Mesendoderm (in vitro differentiated cells): ENCODE data around the gene RFX2.

Experiments
- DNase-seq: peaks from one replicate; pipeline ENCODE4 v3.0.0; 2013
- H2AK5ac ChIP-seq: 2 replicates; pipeline ENCODE4 v1.6.1; 2013; ENCODE audit warnings: low read length, inconsistent platforms
- H2BK120ac ChIP-seq: 2 replicates; pipeline ENCODE4 v1.6.1; 2013; ENCODE audit warnings: low read depth, mild to moderate bottlenecking, low read length, moderate library complexity, mixed read lengths
- H2BK15ac ChIP-seq: replicated peaks from 2 replicates; pipeline ENCODE4 v1.6.1; 2013; ENCODE audit warnings: low read depth, mild to moderate bottlenecking, moderate library complexity
- H2BK5ac ChIP-seq: 2 replicates; pipeline ENCODE4 v1.6.1; 2013; ENCODE audit warnings: low read length, inconsistent platforms
- H3K18ac ChIP-seq: 2 replicates; pipeline ENCODE4 v1.6.1; 2013; ENCODE audit warnings: mild to moderate bottlenecking, low read length, mixed read lengths
- H3K23ac ChIP-seq: one replicate; pipeline ENCODE4 v1.6.1; 2013; ENCODE audit warnings: low read length
- H3K27ac ChIP-seq: 2 replicates; pipeline ENCODE4 v1.5.1; 2013; ENCODE audit warnings: low read depth, mild to moderate bottlenecking, inconsistent platforms, low read length, moderate library complexity
- H3K27me3 ChIP-seq: 2 replicates; pipeline ENCODE4 v1.6.1; 2013; ENCODE audit warnings: low read length, control low read depth, mild to moderate bottlenecking, inconsistent platforms; ENCODE audit not compliant: insufficient read depth, poor library complexity
- H3K36me3 ChIP-seq: 2 replicates; pipeline ENCODE4 v1.6.1; 2013; ENCODE audit warnings: low read length, inconsistent platforms; ENCODE audit not compliant: control insufficient read depth, insufficient read depth
- H3K4ac ChIP-seq: one replicate; pipeline ENCODE4 v1.6.1; 2013; ENCODE audit warnings: low read depth, mild to moderate bottlenecking, low read length, moderate library complexity
- H3K4me1 ChIP-seq: 2 replicates; pipeline ENCODE4 v1.6.1; 2013; ENCODE audit warnings: low read depth, low read length, inconsistent platforms; ENCODE audit not compliant: control insufficient read depth
- H3K4me2 ChIP-seq: 2 replicates; pipeline ENCODE4 v1.6.1; 2013; ENCODE audit warnings: low read length
- H3K4me3 ChIP-seq: 2 replicates; pipeline ENCODE4 v1.5.1; 2013; ENCODE audit warnings: mild to moderate bottlenecking, low read length
- H3K56ac ChIP-seq: one replicate; pipeline ENCODE4 v1.6.1; 2013; ENCODE audit warnings: low read length
- H3K79me1 ChIP-seq: 2 replicates; pipeline ENCODE4 v1.6.1; 2013; ENCODE audit warnings: low read length, inconsistent platforms
- H3K79me2 ChIP-seq: 2 replicates; pipeline ENCODE4 v1.6.1; 2013; ENCODE audit warnings: mild to moderate bottlenecking, low read length; ENCODE audit not compliant: control insufficient read depth, insufficient read depth
- H3K9ac ChIP-seq: 2 replicates; pipeline ENCODE4 v1.6.1; 2013; ENCODE audit warnings: low read length, inconsistent platforms
- H4K5ac ChIP-seq: one replicate; pipeline ENCODE4 v1.6.1; 2013; ENCODE audit warnings: low read length
- H4K8ac ChIP-seq: one replicate; pipeline ENCODE4 v1.6.1; 2013; ENCODE audit warnings: low read depth, mild to moderate bottlenecking, control low read depth, low read length, moderate library complexity
- WGBS: extraction: QIAGEN DNeasy Blood & Tissue Kit; methylation state at CpG from one replicate; pipeline ENCODE4 v1.1.7; 2013; ENCODE audit warnings: low lambda C conversion rate, missing lambda C conversion rate; ENCODE audit not compliant: insufficient coverage; ENCODE audit errors: extremely low coverage; 5-methylcytosine and 5-hydroxymethylcytosine counted together

RFX2 gene

DNA sequence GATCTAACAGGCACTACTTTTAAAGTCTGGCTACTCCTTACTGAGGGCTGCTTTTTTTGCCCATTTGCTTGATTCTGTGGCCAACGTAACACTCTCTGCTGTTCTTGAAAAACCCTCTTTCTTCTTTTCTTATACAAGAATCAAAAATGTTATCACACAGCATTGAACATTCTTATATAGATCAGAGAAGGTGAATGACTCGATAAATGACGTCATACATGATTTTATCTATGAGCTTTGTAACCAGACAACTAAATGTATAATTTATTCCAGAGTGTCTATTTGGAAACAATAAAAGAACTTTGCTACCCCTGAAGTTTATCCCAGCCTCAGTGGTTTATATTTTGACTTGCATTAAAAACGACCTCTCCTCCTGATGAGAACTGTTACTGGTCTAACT lies 12.4 kb downstream of the RFX2 start:
- H3K18ac ChIP-seq = no peak overlapping the region
- H4K8ac ChIP-seq = no peak overlapping the region
- H3K4me3 ChIP-seq = no peak overlapping the region
- no peaks in the 10 kb centered on the region for H3K79me2 ChIP-seq
- H4K5ac ChIP-seq = no peak overlapping the region
- H3K9ac ChIP-seq = no peak overlapping the region
- H3K36me3 ChIP-seq = no peaks in the 10 kb centered on the region
- no peaks in the 10 kb centered on the region for H3K4me1 ChIP-seq
- H3K27ac ChIP-seq = no peak overlapping the region
- no peak overlapping the region for H2BK15ac ChIP-seq
- no CpG with 5 or more reads among the region's 4 CpGs for WGBS
- no peaks in the 10 kb centered on the region for H3K79me1 ChIP-seq
- no peak overlapping the region for H3K4ac ChIP-seq
- H2BK120ac ChIP-seq = no peak overlapping the region
- DNase-seq = no peak
- no peak overlapping the region for H2AK5ac ChIP-seq
- H3K56ac ChIP-seq = no peak overlapping the region
- H3K23ac ChIP-seq = no peak overlapping the region
- no peaks in the 10 kb centered on the region for H3K27me3 ChIP-seq
- H2BK5ac ChIP-seq = no peak overlapping the region
- H3K4me2 ChIP-seq = no peak overlapping the region

DNA sequence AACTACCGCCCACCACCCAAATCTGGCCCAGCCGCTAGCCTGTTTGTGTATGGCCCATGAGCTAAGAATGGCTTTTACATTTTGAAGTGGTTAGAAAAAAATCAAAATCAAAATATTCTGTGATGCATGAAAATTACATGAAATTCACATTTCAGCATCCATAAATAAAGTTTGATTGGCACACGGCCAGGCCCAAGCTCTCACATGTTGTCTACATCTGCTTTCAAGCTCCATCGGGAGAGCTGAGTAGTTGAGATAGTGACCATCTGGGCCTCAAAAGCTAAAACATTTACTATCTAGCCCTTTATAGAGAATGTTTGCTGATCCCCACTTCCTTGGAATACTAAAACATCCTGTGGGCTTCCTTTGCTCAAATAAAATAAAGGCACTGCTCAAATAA lies 14.5 kb downstream of the RFX2 start:
- H2BK5ac ChIP-seq = no peak overlapping the region
- DNase-seq = no peak

DNA sequence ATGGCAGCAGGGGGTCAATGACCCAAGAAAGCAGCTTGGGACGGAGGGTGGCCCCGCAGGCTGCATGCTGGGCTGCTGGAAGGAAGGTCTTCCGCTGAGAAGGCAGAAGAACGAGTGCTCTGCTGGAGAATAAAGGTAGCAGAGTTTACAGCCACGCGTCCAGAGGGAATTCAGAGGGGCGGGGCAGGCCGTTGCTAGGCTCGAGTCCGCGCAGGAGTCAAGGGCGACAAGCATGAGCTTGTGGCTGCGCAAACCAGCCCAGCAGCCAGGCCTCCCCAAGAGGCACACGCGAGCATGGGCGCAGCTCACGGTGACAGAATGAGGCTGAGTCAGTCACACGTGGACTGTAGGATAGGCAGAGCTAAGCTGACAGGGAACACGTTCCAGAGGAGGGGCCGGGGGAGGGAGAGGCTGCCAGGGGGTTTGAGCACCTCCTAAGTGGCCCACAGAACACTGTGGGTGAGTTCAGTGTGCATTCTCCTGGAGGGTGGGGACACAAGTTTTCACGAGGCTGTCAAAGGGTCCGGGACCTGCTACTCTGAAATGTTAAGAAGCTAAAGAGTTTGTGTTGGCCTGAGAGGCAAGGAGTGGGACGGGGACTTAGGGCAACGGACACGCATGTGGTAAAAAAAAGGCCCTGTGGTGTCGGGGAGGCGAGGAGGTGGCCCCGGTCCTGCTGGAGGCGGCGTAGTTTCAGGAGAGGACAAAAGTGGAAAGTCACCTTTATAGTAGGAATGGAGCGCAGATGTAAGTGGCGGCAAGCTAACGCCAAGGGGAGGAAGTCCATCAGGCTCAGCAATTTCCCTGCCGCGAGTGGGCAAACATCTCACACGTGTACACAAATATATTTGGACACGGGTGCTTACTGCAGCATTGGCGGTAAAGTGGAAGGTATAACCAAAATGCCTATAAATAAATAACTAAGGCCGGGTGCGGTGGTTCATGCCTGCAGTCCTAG lies 17.7 kb downstream of the RFX2 start:
- Histone ChIP-seq H2BK15ac (no peak overlapping the region), H4K8ac (no peak overlapping the region), H2BK120ac (no peak overlapping the region), H3K4me1 (no peaks in the 10 kb centered on the region), H3K79me2 (no peaks in the 10 kb centered on the region), H3K27me3 (no peaks in the 10 kb centered on the region), H3K56ac (peak overlapping the region; percentile 62), H3K27ac (no peak overlapping the region), H3K4me2 (peak overlapping the region; percentile 53), H3K4ac (no peak overlapping the region), H3K79me1 (no peaks in the 10 kb centered on the region), H3K18ac (no peak overlapping the region), H2BK5ac (no peak overlapping the region), H3K4me3 (no peak overlapping the region), H4K5ac (no peak overlapping the region), H3K36me3 (no peaks in the 10 kb centered on the region), H2AK5ac (no peak overlapping the region), H3K23ac (peak overlapping the region; percentile 45), H3K9ac (peak overlapping the region; percentile 48)
- peak; percentile 88 for DNase-seq
- no CpG with 5 or more reads among the region's 40 CpGs for WGBS

More for the DNA sequence above, 14.5 kb downstream of the RFX2 start:
- Histone ChIP-seq H4K8ac (no peak overlapping the region), H3K27me3 (no peaks in the 10 kb centered on the region), H3K79me1 (no peaks in the 10 kb centered on the region), H3K79me2 (no peaks in the 10 kb centered on the region), H3K36me3 (no peaks in the 10 kb centered on the region), H2AK5ac (no peak overlapping the region), H3K4me3 (no peak overlapping the region), H3K18ac (no peak overlapping the region), H3K56ac (no peak overlapping the region), H3K27ac (no peak overlapping the region), H3K4me1 (no peaks in the 10 kb centered on the region), H2BK15ac (no peak overlapping the region), H3K9ac (no peak overlapping the region), H3K23ac (no peak overlapping the region), H3K4me2 (no peak overlapping the region), H3K4ac (no peak overlapping the region), H2BK120ac (no peak overlapping the region), H4K5ac (no peak overlapping the region)
- WGBS = no CpG with 5 or more reads among the region's 4 CpGs

DNA sequence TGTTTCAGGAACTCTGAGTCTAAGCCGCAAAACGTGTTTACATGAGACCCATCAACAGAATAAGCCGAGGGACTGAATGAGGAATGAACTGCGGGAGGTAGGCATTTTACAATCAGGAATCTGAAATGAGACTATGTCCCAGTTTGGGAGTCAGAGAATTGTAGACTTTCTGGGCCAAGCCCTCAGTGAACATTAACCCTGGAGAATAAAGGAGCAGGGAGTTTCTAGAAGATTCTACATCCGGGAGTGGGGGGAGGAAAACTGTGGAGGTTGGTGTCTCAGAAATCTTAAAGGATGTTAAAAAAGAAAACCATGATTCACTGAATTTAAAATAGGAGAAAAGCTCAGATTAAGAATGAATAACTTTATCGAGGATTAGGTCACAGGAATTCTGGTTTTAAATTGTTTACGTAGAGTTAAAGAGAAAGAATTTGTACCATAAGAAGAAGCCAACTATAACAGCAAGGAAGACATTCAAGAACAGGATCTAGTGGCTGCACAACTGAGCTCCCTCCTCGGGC lies 18.5 kb downstream of the RFX2 start:
- H3K18ac ChIP-seq = no peak overlapping the region
- no peak overlapping the region for H2AK5ac ChIP-seq
- no peak overlapping the region for H4K8ac ChIP-seq
- no peak overlapping the region for H2BK5ac ChIP-seq
- no peak overlapping the region for H4K5ac ChIP-seq
- no peak overlapping the region for H3K4ac ChIP-seq
- DNase-seq = no peak
- H3K79me2 ChIP-seq = no peaks in the 10 kb centered on the region
- no peaks in the 10 kb centered on the region for H3K4me1 ChIP-seq
- H3K23ac ChIP-seq = no peak overlapping the region
- H3K9ac ChIP-seq = no peak overlapping the region
- no peaks in the 10 kb centered on the region for H3K36me3 ChIP-seq
- H3K27ac ChIP-seq = no peak overlapping the region
- peak overlapping the region; percentile 38 for H3K56ac ChIP-seq
- peak overlapping the region; percentile 5 for H3K4me2 ChIP-seq
- H2BK15ac ChIP-seq = no peak overlapping the region
- H2BK120ac ChIP-seq = no peak overlapping the region
- no peaks in the 10 kb centered on the region for H3K79me1 ChIP-seq
- H3K4me3 ChIP-seq = no peak overlapping the region
- 100% methylated on average over 2 of the region's 8 CpGs for WGBS
- H3K27me3 ChIP-seq = no peaks in the 10 kb centered on the region

DNA sequence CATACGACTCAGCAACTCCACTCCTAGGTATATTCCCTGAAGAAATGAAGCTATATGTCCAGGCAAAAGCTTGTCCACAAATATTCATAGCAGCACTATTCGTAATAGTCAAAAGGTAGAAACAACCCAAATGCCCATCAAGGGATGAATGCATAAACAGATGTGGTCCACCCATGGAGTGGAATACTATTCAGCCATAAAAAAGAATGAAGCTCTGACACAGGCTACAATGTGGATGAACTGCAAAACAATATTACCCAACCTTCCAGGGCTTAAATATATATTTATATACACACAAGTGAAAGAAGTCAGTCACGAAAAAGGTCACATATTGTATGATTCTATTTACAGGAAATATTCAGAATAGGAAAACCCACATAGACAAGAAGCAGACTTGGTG lies 19.7 kb downstream of the RFX2 start:
- no peak overlapping the region for H3K4me3 ChIP-seq
- H3K56ac ChIP-seq = no peak overlapping the region
- no peaks in the 10 kb centered on the region for H3K4me1 ChIP-seq
- no peak overlapping the region for H3K4me2 ChIP-seq
- H3K79me2 ChIP-seq = no peaks in the 10 kb centered on the region
- H2AK5ac ChIP-seq = no peak overlapping the region
- whole genome bisulfite sequencing = no CpG with 5 or more reads among the region's 3 CpGs
- no peak overlapping the region for H3K9ac ChIP-seq
- no peak overlapping the region for H4K5ac ChIP-seq
- no peak overlapping the region for H4K8ac ChIP-seq
- no peak for DNase-seq
- H2BK5ac ChIP-seq = no peak overlapping the region
- H3K36me3 ChIP-seq = no peaks in the 10 kb centered on the region
- H3K27ac ChIP-seq = no peak overlapping the region
- no peak overlapping the region for H3K4ac ChIP-seq
- no peak overlapping the region for H2BK15ac ChIP-seq
- H3K79me1 ChIP-seq = no peaks in the 10 kb centered on the region
- H3K23ac ChIP-seq = no peak overlapping the region
- no peak overlapping the region for H3K18ac ChIP-seq
- no peaks in the 10 kb centered on the region for H3K27me3 ChIP-seq
- no peak overlapping the region for H2BK120ac ChIP-seq
